ENCODE data around the gene UBE2QL1. TPM values are rescaled to one million over a fixed set of nuclear protein-coding genes. Genes with fewer than 3 reads are reported as not detected.

Gene UBE2QL1
- polyA plus RNA-seq, 1 of the 3 experiments (the other 2 are of a cell fraction): 0.28 TPM

DNA sequence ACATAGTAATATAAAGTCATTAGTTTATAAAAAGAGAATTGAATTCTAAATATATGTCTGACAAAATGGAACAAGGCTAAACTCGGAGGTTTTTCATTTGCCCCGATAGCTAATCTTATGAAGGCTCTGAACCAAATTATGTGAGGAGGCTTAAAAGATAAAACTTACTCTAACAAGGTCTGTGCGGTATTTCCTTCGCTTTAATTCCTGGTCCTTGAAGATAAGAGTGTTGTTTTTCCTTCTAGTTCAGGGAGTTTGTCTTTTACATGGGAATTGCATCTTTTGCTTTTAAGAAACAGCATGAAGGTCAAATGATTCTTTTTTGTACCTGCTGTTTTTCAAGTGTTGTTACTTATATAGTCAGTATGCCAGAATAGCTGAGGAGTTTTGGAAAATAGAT, 68.2 kb downstream of the UBE2QL1 start:
- no peaks in the 10 kb centered on the region; the same call in 1 of the 2 replicates for H3K27me3 ChIP-seq (ENCODE audit: insufficient read depth)
- no peak overlapping the region for H3K9ac ChIP-seq
- no peaks in the 10 kb centered on the region for H4K20me1 ChIP-seq (ENCODE audit: insufficient read depth)
- ChIA-PET CTCF (no interaction called here), POLR2A (no interaction called here)
- 63% methylated on average over 4 of the region's 4 CpGs for WGBS (ENCODE audit: low lambda C conversion rate)
- H3K4me2 ChIP-seq: no peak overlapping the region
- H2AFZ ChIP-seq (ENCODE audit: low read depth): no peak overlapping the region
- TF ChIP-seq POLR2AphosphoS5 (IDR thresholded peaks at IDR 0.05; ENCODE audit: low read depth, low read length) (no peak), CTCF (IDR thresholded peaks at IDR 0.05) (no peak), MEF2A (IDR thresholded peaks at IDR 0.05; ENCODE audit: borderline replicate concordance, low read depth) (no peak), RXRA (IDR thresholded peaks at IDR 0.05; ENCODE audit: borderline replicate concordance, low read depth) (no peak), USF1 (IDR thresholded peaks at IDR 0.05; ENCODE audit: borderline replicate concordance, low read depth) (no peak), NFIC (IDR thresholded peaks at IDR 0.05; ENCODE audit: borderline replicate concordance) (no peak), USF2 (IDR thresholded peaks at IDR 0.05; ENCODE audit: borderline replicate concordance, low read depth, low read length) (no peak), GATA2 (CRISPR knock-in tag; IDR thresholded peaks at IDR 0.05) (no peak), JUND (IDR thresholded peaks at IDR 0.05) (no peak), CHD2 (IDR thresholded peaks at IDR 0.05; ENCODE audit: low read length, partially characterized antibody) (no peak)
- TF ChIP-seq, protein P1, sequence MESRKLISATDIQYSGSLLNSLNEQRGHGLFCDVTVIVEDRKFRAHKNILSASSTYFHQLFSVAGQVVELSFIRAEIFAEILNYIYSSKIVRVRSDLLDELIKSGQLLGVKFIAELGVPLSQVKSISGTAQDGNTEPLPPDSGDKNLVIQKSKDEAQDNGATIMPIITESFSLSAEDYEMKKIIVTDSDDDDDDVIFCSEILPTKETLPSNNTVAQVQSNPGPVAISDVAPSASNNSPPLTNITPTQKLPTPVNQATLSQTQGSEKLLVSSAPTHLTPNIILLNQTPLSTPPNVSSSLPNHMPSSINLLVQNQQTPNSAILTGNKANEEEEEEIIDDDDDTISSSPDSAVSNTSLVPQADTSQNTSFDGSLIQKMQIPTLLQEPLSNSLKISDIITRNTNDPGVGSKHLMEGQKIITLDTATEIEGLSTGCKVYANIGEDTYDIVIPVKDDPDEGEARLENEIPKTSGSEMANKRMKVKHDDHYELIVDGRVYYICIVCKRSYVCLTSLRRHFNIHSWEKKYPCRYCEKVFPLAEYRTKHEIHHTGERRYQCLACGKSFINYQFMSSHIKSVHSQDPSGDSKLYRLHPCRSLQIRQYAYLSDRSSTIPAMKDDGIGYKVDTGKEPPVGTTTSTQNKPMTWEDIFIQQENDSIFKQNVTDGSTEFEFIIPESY (IDR thresholded peaks at IDR 0.05; ENCODE audit: borderline replicate concordance, low read depth): no peak
- DNase-seq: no peak
- H3K4me1 ChIP-seq (ENCODE audit: control insufficient read depth in 1 of 2, insufficient read depth in 2 of 2, low read depth in 1 of 2, low read length in 1 of 2): peaks cover 0 to 4% of the 10 kb centered on the region in 2 experiments; a peak in 1 of 4 replicates
- no peak overlapping the region for H3K27ac ChIP-seq (ENCODE audit: low read depth in 2 of 2, low read length in 1 of 2)
- no peak overlapping the region for H3K4me3 ChIP-seq (ENCODE audit: low read depth in 2 of 2, low read length in 1 of 2)
- H3K9me3 ChIP-seq: no peaks in the 10 kb centered on the region
- H3K36me3 ChIP-seq (replicated peaks in 1 of 2; ENCODE audit: control insufficient read depth in 1 of 2, insufficient read depth in 2 of 2, low read length in 1 of 2): no peaks in the 10 kb centered on the region
- no peaks in the 10 kb centered on the region for H3F3A ChIP-seq (replicated peaks; ENCODE audit: insufficient read depth)
- H3K9me2 ChIP-seq: no peaks in the 10 kb centered on the region
- no peaks in the 10 kb centered on the region for H3K79me2 ChIP-seq (ENCODE audit: insufficient read depth)

- POLR2A ChIA-PET: no interaction called here
- no peaks in the 10 kb centered on the region for H3K9me2 ChIP-seq
- H3F3A ChIP-seq (replicated peaks; ENCODE audit: insufficient read depth): no peaks in the 10 kb centered on the region
- peaks cover 0 to 4% of the 10 kb centered on the region in 2 experiments; a peak in 1 of 4 replicates for H3K4me1 ChIP-seq (ENCODE audit: control insufficient read depth in 1 of 2, insufficient read depth in 2 of 2, low read depth in 1 of 2, low read length in 1 of 2)
- H4K20me1 ChIP-seq (ENCODE audit: insufficient read depth): no peaks in the 10 kb centered on the region
- WGBS (ENCODE audit: low lambda C conversion rate): 37% methylated on average over 6 of the region's 6 CpGs
- H3K9ac ChIP-seq: no peak overlapping the region
- no peaks in the 10 kb centered on the region for H3K79me2 ChIP-seq (ENCODE audit: insufficient read depth)
- H3K9me3 ChIP-seq: no peaks in the 10 kb centered on the region
- no peak overlapping the region for H3K27ac ChIP-seq (ENCODE audit: low read depth in 2 of 2, low read length in 1 of 2)
- CTCF ChIA-PET: interaction anchor here (0.6 kb wide), 1 partner anchor 157 kb away, joined by 3 read pairs; no protein-coding TSS in a partner anchor
- no peaks in the 10 kb centered on the region; the same call in 1 of the 2 replicates for H3K27me3 ChIP-seq (ENCODE audit: insufficient read depth)
- H2AFZ ChIP-seq (ENCODE audit: low read depth): no peak overlapping the region
- no peak overlapping the region for H3K4me2 ChIP-seq
- H3K36me3 ChIP-seq (replicated peaks in 1 of 2; ENCODE audit: control insufficient read depth in 1 of 2, insufficient read depth in 2 of 2, low read length in 1 of 2): no peaks in the 10 kb centered on the region
- no peak overlapping the region for H3K4me3 ChIP-seq (ENCODE audit: low read depth in 2 of 2, low read length in 1 of 2)
- DNase-seq: no peak
- TF ChIP-seq EZH2phosphoT487 (IDR thresholded peaks at IDR 0.05; ENCODE audit: borderline replicate concordance, low read depth): no peak
- TF ChIP-seq ELF1 (IDR thresholded peaks at IDR 0.05): no peak
- no peak for TF ChIP-seq SMC3 (IDR thresholded peaks at IDR 0.05; ENCODE audit: low read depth, low read length)
- no peak for TF ChIP-seq RCOR1 (IDR thresholded peaks at IDR 0.05; ENCODE audit: low read length)
- TF ChIP-seq, protein P1 (IDR thresholded peaks at IDR 0.05; ENCODE audit: borderline replicate concordance, low read depth): no peak
- TF ChIP-seq RAD21 (IDR thresholded peaks at IDR 0.05; ENCODE audit: low read length): no peak
- TF ChIP-seq, protein P2, sequence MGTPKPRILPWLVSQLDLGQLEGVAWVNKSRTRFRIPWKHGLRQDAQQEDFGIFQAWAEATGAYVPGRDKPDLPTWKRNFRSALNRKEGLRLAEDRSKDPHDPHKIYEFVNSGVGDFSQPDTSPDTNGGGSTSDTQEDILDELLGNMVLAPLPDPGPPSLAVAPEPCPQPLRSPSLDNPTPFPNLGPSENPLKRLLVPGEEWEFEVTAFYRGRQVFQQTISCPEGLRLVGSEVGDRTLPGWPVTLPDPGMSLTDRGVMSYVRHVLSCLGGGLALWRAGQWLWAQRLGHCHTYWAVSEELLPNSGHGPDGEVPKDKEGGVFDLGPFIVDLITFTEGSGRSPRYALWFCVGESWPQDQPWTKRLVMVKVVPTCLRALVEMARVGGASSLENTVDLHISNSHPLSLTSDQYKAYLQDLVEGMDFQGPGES (IDR thresholded peaks at IDR 0.05; ENCODE audit: low read depth, low read length): no peak
- no peak for TF ChIP-seq RXRA (IDR thresholded peaks at IDR 0.05; ENCODE audit: borderline replicate concordance, low read depth)
- no peak for TF ChIP-seq CHD2 (IDR thresholded peaks at IDR 0.05; ENCODE audit: low read length, partially characterized antibody)
- no peak for TF ChIP-seq GATA2 (CRISPR knock-in tag; IDR thresholded peaks at IDR 0.05)
- no peak for TF ChIP-seq MXI1 (IDR thresholded peaks at IDR 0.05; ENCODE audit: low read depth, low read length)
- no peak for TF ChIP-seq GABPA (IDR thresholded peaks at IDR 0.05; ENCODE audit: low read depth)
These were observed 68.9 kb downstream of the UBE2QL1 start for GRCh38 chr5:6517510-6517909.

Measured in SK-N-SH (cell line).